Activated CD4-positive, alpha-beta T cell treated with anti-CD3 and anti-CD28 coated beads for 48 hours (primary cell): ENCODE measurements around the gene LYZL2.
"Not testable (repeated sequence)": the region's sequence is repeated elsewhere in the genome, so short reads cannot be mapped to it uniquely, and the experiment has no call there.

Experiments
- DNase-seq: peaks from one replicate; pipeline ENCODE4 v3.0.0-alpha.2; 2020

LYZL2 gene

DNA sequence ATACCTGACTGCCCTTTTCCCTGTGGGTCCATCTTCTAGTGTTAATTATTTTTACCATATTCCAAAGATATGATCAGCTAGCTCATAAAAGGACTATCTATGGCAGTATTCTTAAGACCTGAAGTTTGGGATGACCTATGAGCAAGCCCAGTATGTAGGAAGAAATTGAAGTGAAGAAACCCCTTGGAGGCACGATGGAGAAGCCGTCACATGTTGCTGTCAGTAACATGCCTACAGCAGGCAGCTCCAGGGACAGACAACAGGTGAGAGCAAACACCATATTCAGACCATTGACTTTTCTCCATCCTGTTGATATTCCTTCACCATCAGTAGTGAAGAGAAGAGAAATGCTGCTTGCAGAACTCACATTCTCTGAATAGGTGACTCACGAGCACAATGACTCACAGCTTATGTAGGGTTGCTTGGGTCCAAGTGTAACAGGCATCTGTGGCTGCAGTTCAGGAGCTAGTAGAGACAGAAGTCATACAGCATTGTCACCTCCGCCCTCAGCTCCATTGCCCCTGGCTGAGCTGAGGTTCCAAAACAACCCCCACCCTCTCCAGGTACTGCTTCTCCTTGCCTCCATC lies 8.4 kb upstream of the LYZL2 start:
- peak; percentile 40 for DNase-seq

DNA sequence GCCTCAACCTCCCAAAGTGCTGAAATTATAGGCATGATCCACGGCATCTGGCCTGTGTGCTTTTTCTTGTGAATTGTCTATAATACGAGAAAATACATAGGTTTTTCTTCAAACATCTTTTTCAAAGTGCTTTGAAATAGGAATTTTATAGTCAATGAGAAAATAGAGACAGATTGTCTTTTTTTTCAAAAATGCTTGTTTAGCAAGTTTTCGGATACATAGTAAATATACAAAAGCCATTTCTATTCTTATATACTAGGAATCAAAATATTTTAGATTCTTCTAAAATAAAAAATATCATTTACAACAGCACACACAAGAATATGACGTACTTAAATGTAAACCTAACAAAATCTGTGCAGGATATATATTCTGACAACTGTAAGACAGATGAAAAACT lies 1.6 kb upstream of the LYZL2 start:
- no peak for DNase-seq

DNA sequence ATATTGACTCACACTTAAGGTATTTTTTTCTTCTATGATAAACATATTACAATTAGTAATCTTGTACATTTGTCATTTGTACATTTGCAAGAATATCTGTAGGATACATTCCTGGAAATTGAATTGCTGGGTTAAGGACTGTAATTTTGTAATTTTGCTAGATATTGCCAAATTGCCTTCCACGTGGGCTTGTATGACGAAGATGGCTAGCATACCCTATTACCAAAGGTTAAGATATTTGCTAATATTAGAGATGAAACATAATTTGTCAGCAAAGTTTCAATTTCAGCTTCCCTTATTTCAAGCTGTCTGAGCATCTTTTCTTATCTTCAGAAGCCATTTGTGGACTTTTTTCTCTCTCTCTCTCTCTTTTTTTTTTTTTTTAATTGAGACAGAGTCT lies 1.0 kb upstream of the LYZL2 start:
- DNase-seq: no peak

DNA sequence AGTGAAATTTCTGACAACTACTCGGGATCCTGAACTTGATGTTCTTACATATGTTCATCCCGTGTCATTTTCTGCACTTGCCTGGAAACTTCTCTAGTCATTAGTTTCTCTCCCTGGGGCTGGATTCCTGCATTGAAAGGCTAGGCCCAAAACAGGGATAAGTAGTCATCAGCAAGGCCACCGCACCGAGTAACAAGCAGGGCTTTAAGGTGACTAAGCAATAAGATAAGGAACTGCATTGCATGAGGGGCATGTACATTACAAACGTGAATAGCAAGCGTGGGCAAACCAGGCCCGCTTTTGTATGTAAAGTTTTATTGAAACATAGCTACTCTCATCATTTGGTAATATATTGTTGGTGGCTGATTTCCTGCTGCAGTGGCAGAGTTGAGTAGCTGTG lies 977 bp downstream of the LYZL2 start:
- DNase-seq: not testable (repeated sequence)

DNA sequence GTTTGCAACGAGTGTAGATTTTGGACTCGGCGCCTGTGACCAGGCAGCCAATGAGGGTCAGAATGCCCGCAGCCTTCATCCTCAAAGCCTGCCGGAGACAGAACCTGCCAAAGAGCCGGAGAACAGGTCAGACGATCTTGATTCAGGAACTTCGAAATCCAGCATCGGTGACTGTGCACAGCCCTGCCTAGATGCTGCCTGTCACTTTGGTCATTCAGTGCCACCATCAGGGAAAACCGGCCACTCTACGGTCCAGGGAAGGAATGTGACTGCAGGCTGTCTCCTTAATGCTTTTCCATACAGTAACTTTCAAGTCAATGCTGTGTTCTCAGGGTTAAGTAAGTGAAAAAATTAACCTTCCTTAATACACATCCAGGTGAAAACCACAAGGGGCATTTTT lies 2.7 kb downstream of the LYZL2 start:
- DNase-seq: not testable (repeated sequence)

DNA sequence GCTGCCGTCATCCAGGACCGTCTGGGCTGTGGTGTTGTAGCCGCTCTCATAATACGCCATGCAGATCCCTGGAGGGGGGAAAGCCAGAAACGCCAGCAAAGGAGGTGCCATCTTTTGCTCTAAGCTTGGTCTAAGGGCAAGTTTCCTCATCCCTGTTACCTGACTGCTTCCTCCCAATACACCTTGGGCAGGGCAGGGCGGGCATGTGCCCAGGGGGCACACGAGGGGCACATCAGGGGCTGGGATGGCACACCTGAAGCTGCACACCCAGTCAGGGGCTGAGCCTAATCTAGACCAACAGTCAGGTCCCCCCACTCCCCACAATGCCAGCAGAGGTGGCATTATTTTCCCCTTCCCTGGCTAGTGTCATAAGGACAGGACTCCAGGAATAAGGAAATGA lies 3.4 kb downstream of the LYZL2 start:
- not testable (repeated sequence) for DNase-seq

DNA sequence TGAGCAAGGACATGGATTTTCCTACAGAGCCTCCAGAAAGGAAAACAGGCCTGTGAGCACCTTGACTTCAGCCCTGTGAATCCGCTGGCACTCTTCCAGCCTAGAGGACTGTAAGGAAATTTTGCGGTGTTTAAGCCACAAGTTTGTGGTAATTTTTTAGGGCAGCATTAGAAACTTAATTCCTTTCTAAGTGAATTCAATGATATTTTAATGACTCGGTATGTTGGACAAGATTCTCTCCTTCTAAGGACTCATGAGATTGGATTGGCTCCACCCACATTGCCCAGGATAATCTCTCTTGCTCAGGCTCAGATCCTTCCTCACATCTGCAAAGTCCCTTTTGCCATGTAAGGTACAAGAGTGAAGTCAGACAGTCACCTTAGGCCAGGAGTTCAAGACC lies 4.5 kb downstream of the LYZL2 start:
- DNase-seq: no peak

DNA sequence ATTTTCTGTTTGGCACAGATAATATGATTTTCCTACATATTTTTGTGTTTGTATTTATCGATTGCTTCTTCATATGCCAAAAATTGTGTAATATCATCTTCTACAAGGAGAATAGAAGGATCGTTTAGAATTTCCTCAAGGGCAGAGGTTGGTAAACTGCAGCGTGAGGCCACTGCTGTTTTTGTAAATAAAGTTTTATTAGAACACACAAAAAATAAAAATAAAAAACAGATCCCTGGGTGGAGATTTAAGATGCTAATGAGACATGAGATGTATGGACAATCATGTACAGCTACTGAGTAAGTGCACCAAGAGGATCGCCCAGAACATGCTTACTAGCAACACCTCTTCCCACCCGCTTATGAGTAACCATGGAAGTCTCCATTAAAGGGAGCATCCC lies 9.6 kb downstream of the LYZL2 start:
- no peak for DNase-seq

DNA sequence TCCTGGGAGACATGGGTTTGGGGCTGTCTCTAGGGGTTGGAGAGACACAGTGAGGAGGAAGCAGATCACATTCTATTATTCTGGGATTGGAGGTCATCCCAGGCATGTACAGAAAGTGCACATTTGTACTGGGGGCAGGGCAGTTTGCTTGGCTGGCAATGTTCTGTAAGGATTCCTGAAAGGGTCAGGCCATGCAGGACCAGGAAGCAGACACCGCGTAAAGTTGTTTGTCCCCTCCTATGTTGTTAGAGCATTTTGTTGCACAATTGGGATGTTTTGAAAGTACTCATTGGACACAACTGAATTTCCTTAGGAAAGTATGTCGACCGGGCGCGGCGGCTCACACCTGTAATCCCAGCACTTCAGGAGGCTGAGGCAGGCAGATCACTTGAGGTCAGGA lies 12.5 kb downstream of the LYZL2 start:
- no peak for DNase-seq

DNA sequence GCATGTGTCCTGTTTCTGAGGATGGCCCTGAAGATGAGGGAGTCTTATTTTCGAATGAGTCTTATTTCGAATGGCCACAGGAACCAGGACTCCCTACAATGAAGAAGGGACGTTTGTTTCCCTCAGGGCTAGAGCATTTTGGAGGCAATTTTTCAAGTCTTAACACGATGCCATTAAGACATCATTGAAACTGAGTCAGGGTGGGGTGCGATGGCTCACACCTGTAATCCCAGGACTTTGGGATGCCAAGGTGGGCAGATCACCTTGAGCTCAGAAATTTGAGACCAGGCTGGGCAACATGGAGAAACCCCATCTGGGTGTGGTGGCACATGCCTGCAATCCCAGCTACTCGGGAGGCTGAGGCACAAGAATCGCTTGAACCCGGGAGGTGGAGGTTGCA lies 18.5 kb downstream of the LYZL2 start:
- not testable (repeated sequence) for DNase-seq

DNA sequence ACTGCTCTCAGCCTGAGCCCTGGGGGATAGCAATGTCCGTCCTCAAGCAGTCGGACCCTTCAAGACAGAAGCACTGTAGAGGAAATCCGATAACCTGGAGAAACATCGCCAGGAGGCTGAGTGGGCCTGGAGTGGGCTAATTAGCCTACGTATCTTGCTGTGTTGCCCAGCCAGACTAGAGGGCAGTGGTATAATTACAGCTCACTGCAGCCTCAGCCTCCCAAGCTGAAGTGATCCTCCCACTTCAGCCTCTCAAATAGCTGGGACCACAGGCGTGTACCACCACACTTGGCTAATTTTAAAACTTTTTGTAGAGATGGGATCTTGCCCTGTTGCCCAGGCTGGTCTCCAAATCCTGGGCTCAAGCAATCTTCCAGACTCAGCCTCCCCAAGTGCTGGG lies 21.7 kb downstream of the LYZL2 start:
- no peak for DNase-seq

DNA sequence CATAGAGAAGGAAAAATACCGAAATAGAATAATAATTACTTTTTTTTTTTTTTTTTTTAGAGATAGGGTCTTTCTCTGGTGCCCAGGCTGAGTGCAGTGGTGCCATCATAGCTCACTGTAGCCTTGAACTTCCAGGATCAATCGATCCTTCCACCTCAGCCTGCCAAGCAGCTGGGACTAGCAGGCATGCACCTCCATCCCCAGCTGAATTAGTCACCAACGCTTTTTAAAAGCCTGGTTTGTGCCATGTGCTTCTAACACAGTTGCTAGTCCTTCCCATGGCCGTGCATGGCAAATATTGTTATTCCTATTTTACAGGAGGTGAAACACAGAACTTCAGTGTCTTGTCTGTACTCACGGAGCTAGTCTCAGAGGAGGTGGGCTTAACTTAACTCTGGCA lies 23.2 kb downstream of the LYZL2 start:
- no peak for DNase-seq

DNA sequence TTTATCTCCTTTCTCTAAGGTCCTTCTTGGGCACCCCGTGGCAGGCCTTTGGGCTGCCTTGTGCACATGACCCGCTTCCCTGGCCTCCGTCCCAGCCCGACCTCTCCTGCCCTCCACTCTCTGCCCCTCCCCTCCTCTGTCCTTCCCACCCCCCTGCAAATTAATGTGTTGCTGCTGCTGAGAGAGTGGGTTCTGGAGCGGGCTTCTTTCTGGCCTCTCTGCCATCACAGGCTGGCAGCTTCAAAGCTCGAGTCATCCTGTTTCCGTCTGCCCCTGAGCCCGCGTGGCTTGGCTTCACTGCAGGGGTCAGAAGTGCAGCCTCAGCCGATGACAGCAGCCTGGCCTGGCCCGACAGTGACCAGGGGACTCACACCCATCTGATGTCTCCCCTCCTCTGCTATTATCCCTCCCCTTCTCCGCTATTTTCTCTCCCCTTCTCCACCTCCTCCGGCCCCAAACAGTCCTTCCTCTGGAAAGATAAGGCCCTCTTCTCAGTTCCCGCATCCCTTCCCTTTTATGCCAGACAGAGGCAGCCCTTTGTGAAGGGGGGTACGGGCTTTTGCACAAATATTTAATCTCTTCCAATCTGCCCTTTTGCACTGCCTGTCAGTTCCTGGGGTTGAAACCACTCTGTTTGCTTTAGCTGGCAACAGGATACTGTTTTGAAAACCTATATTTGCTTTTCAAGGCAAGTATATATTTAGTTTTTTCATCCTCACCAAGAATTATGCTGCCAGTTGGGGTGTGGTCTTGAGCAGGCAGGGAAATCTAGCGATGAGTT lies 24.0 kb downstream of the LYZL2 start:
- not testable (repeated sequence) for DNase-seq

DNA sequence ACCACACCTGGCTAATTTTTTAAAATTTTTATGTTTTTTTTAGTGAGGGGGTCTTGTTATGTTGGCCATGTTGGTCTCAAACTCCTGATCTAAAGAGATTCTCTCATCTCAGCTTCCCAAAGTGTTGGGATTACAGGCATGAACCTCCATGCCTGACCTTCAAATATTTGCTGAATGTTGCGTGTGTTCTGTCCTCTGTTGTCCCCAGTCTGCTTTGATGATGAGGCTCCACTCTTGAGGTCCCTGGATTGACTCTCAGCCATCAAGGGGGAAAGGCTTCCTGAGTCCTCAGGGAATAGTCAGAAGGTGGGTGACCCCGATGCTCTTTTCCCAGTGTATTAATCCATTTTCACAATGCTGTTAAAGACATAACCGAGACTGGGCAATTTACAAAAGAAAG lies 26.0 kb downstream of the LYZL2 start:
- DNase-seq: no peak

DNA sequence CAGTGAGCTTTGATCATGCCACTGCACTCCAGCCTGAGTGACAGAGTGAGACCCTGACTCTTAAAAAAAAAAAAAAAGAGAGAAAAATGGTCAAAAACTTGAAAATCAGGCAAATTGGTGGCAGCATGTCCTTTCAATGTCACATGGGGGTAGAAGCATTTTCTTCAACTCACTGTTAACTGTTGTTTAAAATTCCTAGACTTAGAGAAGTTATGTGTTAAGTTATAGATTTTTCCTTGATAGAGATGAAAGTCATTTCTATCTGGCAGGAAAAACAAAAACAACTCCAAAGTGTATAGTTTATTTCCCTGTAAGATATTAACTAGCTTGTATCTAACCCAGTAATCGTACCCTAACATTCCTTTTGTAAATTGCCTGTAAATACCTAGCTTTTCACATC lies 26.8 kb downstream of the LYZL2 start:
- DNase-seq: no peak

DNA sequence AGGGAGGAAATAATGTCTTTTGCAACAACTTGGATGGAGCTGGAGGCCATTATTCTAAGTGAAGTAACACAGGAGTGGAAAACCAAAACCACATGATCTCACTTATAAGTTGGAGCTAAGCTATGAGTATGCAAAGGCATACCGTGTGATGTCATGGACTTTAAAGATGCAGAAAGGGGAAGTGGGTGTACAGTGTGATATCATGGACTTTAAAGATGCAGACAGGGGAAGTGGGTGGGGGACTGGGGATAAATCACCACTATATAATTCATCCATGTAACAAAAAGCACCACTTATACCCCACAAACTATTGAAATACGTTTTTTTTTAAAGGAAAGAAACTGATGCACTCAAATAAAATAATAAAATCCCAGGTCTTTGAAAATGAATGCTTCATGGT lies 29.5 kb downstream of the LYZL2 start:
- no peak for DNase-seq

DNA sequence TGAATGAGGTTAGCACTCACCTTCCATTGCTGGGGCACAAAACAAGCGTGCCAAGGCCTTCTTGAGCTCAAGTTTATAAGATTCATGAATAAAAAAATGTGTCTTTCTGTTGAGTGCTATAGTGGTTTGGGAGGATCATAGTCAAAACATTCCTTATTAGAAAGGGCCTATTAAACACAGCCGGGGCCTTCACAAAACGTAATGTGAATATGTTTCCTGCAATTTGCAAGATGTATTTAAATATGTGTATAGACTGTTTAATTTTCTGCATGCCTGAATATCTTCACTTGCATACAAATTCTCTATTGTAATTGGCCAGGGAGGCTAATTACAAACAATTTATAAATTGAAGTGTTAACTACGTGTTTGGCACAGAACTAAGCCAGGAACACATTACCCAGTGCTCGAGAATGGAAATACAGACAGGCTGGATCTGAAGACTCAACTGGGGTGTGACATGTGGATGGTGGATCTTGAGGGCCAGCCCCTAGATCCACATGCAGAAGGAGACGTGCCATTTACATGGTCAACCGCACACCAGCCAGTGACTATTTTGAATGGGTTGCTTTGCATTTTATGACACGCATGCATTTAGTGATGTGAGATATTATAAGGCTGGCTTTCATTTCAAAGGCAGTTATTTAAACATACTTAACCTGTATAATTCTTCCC lies 31.3 kb downstream of the LYZL2 start:
- DNase-seq: no peak

DNA sequence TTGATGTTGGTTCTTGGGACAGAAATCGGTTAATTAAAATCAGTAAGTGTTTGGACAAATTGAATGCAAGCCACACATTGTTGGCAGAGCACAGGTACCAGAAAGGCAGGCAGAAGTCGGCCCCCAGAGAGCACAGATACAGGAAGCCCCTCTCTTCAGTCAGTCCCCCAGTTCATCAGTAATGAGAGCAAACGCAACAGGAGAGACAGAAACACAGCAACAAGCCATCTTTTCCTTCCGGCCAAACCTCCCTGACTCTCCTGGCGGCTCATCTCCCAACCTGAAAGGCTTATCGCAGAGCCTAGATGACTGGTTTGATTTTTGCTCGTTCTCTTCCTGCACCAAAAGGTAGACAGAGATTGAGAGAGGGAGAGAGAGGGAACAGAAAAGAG lies 32.1 kb downstream of the LYZL2 start:
- DNase-seq: not testable (repeated sequence)

DNA sequence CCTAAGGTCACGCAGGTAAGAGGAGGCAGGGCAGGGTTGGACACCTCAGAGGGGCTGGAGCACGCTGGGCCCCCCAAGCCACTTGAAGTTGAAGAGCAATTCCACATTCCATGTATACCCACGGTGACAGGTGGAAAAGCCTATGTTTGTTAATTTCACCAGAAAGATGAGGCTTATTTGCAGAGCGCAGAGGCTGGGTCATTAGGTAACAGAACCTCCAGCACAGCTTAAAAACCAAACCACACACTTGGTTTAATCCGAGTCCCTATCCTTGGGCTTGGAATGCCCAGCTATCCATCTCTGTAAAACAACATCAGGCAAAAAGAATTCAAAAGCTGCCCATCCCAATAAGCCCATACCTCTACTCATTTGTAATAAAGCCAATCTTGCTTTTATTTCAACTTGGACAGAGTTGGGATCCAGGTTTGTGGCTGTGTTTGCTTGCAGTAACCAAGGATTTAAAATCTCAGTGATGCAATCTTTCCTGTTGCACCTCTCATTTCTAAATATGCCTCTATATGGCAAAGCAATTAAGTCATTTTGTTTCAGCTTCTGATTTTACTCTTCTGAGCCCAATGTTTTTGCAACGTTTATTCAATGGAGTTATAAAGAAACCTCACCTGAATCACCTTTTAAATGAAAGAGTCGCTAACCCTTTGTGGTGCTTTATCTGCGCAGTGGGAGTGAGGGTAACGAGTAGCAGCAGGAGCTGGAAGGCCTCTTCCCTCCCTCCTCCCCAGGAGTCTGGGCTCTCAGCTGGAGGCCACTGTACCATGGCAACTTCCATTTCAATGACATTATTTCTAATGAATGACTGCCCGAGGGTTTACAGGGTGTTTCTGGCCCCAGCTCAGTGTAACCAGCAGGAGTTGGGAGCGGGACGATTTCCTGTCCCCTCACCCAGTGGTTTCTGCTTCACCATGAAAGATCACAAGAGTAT lies 32.8 kb downstream of the LYZL2 start:
- DNase-seq: not testable (repeated sequence)

DNA sequence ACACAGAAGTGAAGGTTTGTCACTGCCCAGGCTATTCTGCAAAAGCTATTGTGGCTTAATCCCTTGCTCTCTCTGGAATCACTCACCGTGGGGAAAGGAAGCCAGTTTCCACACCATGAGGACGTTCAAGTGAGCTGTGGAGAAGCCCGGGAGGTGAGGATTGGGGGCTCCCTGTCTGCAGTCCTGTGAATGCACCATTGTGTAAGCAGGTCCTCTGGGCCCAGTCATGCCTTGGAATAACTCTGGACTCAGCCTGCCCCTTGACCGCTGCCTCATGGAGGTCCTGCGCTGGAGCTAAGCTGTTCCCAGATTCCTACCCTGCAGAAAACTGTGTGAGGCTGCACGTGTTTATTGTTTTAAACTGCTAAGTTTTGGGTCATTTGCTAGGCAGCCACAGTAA lies 33.5 kb downstream of the LYZL2 start:
- no peak for DNase-seq

DNA sequence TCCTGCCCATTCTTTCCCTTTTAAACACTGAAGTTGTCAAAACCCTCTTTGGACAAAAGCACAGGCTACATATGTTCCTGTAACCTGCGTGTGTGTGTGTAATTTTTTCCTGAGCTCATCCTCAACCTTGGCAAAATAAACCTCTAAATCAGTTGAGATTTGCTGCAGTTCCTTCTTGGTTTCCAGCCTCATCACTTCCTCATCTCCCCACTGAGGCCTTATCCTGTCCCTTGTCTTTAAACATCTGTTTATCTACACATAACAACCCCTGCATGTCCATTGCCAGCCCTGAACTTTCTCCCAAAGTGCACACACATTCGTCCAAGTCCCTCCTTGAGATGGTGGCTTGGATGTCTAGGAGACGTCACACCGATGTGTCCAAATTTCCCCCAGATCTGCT lies 35.5 kb downstream of the LYZL2 start:
- no peak for DNase-seq

DNA sequence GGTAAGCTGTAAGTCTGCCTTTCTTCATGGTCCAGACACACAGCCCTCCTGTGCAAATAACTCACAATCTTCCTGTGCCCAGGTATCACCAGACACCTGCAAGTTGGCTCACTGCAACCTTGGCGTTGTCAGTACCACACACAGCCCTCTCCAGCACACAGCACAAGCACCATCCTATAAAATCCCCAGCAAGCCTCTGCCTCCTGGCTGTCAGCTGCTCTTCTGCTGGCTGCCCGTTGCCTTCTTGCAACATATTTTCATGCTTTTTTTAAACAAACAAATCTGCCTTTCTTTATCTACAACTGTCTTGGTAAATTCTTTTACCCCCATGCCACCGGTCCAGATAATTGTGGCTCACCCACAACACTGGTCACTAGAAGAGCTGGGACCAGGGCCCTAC lies 36.8 kb downstream of the LYZL2 start:
- DNase-seq: not testable (repeated sequence)

DNA sequence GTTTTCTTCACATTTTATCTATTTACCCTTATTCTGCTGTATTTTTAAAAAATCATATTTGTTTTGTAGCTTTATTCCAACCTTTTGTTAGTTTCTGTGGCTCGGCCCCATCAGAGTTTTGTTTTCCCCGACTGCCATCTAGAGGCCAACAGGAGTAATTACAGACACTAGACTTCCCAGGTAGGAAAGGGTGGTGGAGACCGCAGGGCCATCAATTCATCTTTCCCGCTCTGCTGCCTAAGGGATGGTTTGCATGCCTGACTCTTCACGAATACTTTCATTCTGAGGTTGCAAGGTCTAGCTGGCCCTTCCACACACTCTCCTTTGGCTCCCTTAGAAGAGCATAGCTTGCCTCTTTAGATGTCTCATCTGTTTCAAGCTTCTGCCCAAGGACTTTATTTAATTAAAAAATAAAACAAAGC lies 38.3 kb downstream of the LYZL2 start:
- DNase-seq: peak; percentile 32
